Fibroblast of mammary gland (primary cell): Measurements from ENCODE around the gene C10orf90.

Experiments
- DNase-seq: peaks from one replicate; pipeline ENCODE4 v3.0.0-alpha.2; 2010; ENCODE audit warnings: low read depth
- H3K4me3 ChIP-seq: 2 replicates; pipeline ENCODE4 v1.5.1; 2011; ENCODE audit warnings: low read depth, mild to moderate bottlenecking, low read length, moderate library complexity; ENCODE audit not compliant: control insufficient read depth
- CTCF ChIP-seq: conservative IDR thresholded peaks from 2 replicates; pipeline ENCODE4 v1.5.1; 2011; ENCODE audit warnings: low read depth, low read length, inconsistent platforms; ENCODE audit not compliant: control insufficient read depth, insufficient read depth

The C10orf90 gene

GRCh38 chr10:126585249-126586017 is 85.1 kb downstream of the C10orf90 start:
- TF ChIP-seq CTCF: no peak
- no peak overlapping the region for H3K4me3 ChIP-seq
- no peak for DNase-seq

- no peak overlapping the region for H3K4me3 ChIP-seq
- no peak for TF ChIP-seq CTCF
- DNase-seq: no peak
Measured at GRCh38 chr10:126584836-126585235, 85.7 kb downstream of the C10orf90 start.

- no peak for TF ChIP-seq CTCF
- no peak overlapping the region for H3K4me3 ChIP-seq
- DNase-seq: no peak
Measured at GRCh38 chr10:126583552-126584200, 86.8 kb downstream of the C10orf90 start.

GRCh38 chr10:126581648-126582046 is 88.8 kb downstream of the C10orf90 start:
- no peak for DNase-seq
- TF ChIP-seq CTCF: no peak
- no peak overlapping the region for H3K4me3 ChIP-seq

- DNase-seq: no peak
- no peak for TF ChIP-seq CTCF
- H3K4me3 ChIP-seq: no peak overlapping the region
Measured at GRCh38 chr10:126580873-126581647, 89.4 kb downstream of the C10orf90 start.

- peak; percentile 65 for DNase-seq
- no peak overlapping the region for H3K4me3 ChIP-seq
- TF ChIP-seq CTCF: no peak
Measured at GRCh38 chr10:126576336-126576735, 94.2 kb downstream of the C10orf90 start.
